Thyroid gland (tissue), 4 donors: ENCODE results near the gene FAM200B. TPM values are rescaled to one million over a fixed set of nuclear protein-coding genes. Genes with fewer than 3 reads are reported as not detected.

Source experiments
- DNase-seq, 2 donors: peaks; one replicate each; pipeline ENCODE4 v3.0.0-alpha.2; 2019
- H3K27ac ChIP-seq, 3 donors: fragments of 200-600 bp; sonication (generic); 1 replicate in 2 of 3; 2 replicates in 1 of 3; pipeline ENCODE4 v1.5.1; 2016 to 2019; ENCODE audit warnings: mild to moderate bottlenecking in 1 of 3, moderate library complexity in 1 of 3
- H3K27me3 ChIP-seq: fragments of 200-600 bp; sonication (generic); one replicate; pipeline ENCODE4 v1.5.1; 2019
- H3K36me3 ChIP-seq, 2 donors: fragments of 200-600 bp; sonication (generic); one replicate each; pipeline ENCODE4 v1.5.1; 2016 to 2019
- H3K4me1 ChIP-seq, 2 donors: fragments of 200-600 bp; sonication (generic); one replicate each; pipeline ENCODE4 v1.5.1; 2017 to 2019
- H3K4me3 ChIP-seq, 3 donors: fragments of 200-600 bp; sonication (generic); replicated peaks in 1 of 3; 1 replicate in 2 of 3; 2 replicates in 1 of 3; pipeline ENCODE4 v1.5.1; 2016; ENCODE audit warnings: mild to moderate bottlenecking in 1 of 3
- H3K9me3 ChIP-seq: fragments of 200-600 bp; sonication (generic); one replicate; pipeline ENCODE4 v1.5.1; 2017
- CTCF ChIP-seq, 6 experiments: fragments of 200-600 bp in 3 of 6; fragments of 450-650 bp in 3 of 6; sonication (generic) in 3 of 6; IDR thresholded peaks; one replicate each; pipeline ENCODE4 v1.5.1; 2016 to 2019; ENCODE audit warnings: antibody characterized with exemption in 6 of 6, mild to moderate bottlenecking in 2 of 6, inconsistent platforms in 1 of 6, moderate library complexity in 1 of 6
- POLR2A ChIP-seq, 2 donors: fragments of 450-650 bp; IDR thresholded peaks; one replicate each; pipeline ENCODE4 v1.6.1; 2017; ENCODE audit warnings: antibody characterized with exemption in 2 of 2, mild to moderate bottlenecking in 2 of 2, moderate library complexity in 1 of 2
- WGBS, 2 donors: methylation state at CpG; one replicate each; pipeline ENCODE4 v1.1.5; 2017; 5-methylcytosine and 5-hydroxymethylcytosine counted together
- intact Hi-C: fragments of 100-400 bp; cut with DNase I; formaldehyde crosslinking; loops from one replicate; pipeline ENCODE4 v1.15.1; 2023
- total RNA-seq, 4 donors: library from RNA; depleted of rRNA; stranded (reverse); fragments of >200 nt; gene quantifications; one replicate each; pipeline ENCODE4 v1.2.3, GENCODE V29; 2016

Gene FAM200B
- total RNA-seq, 4 donors from 2014 or later, result 62.4 to 85.6 (median 73.2) TPM

GRCh38 chr4:15738877-15739276 lies 57.2 kb downstream of the FAM200B start:
- Histone ChIP-seq H3K36me3 (no peaks in the 10 kb centered on the region), H3K27me3 (no peaks in the 10 kb centered on the region), H3K9me3 (no peaks in the 10 kb centered on the region), H3K4me1 (no peaks in the 10 kb centered on the region), H3K4me3 (no peak overlapping the region), H3K27ac (no peak overlapping the region)
- 90 to 100% methylated on average over 1 of the region's 1 CpG for WGBS, 2 donors
- intact Hi-C loops, result no loop called here
- TF ChIP-seq POLR2A (IDR thresholded peaks at IDR 0.05) (no peak), CTCF (IDR thresholded peaks at IDR 0.05) (no peak)
- DNase-seq, result no peak

Other genes with a start within 250 kb of the FAM200B start
- 10 to 100 TPM; 13.6 to 25.1 (median 18.7) TPM for gene CC2D2A, start 211.9 kb upstream of the FAM200B start, total RNA-seq
- gene FBXL5, start 26.5 kb upstream of the FAM200B start, total RNA-seq, result 100 to 1,000 TPM; 154 to 246 (median 212) TPM
- 1 to 10 TPM; 2.0 to 7.5 (median 5.5) TPM for gene BST1, start 21.2 kb downstream of the FAM200B start, total RNA-seq
- gene CD38, start 96.5 kb downstream of the FAM200B start, total RNA-seq, result 10 to 100 TPM in 2 of 4 donors, 1 to 10 TPM in 2; 3.7 to 13.3 (median 9.5) TPM